ENCODE results near the gene JAK1. TPM values are rescaled to one million over a fixed set of nuclear protein-coding genes. Genes with fewer than 3 reads are reported as not detected.
A peak's percentile ranks its signal among the peaks of the same experiment; 100 is the strongest.

Gene JAK1
- total and polyA plus RNA-seq, 5 donors, result 33.1 to 106 (median 87.0) TPM

DNA sequence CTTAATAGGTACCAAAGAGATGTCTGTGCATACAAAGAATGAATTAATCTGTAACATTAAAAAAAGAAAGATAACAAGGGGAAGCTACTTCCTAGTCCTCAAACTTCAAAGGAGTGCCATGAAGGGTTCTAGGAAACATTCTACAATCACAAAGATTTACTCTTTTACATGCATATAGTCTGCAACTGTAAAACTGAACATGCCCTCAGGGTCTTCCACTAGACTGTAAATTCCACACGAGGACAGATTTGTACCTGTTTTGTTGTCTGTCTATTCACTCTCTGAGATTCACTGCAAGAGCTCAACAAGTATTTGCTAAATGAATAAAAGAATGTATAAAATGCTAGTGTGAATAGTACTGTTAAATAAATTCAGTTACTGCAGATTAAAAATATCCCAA is 4.4 kb downstream of the JAK1 start:
- ATAC-seq (no peak), DNase-seq (no peak)
- 78% methylated on average over 1 of the region's 1 CpG for WGBS
- intact Hi-C loops (cut with DNase I), result loop anchor here in 3 of 4 donors (10.0 kb wide), 3 partner anchors 67 to 217 kb away; partner anchors contain the start of gene RAVER2 (in 1 of the 3)
- no peak overlapping the region for H3K27ac ChIP-seq (ENCODE audit: low read length)
- H3K9me3 ChIP-seq (ENCODE audit: control insufficient read depth, low read length), result no peaks in the 10 kb centered on the region
- peaks cover 13% of the 10 kb centered on the region for H3K4me1 ChIP-seq (ENCODE audit: control insufficient read depth, insufficient read depth, low read length)
- H3K27me3 ChIP-seq (ENCODE audit: control insufficient read depth, insufficient read depth), result no peaks in the 10 kb centered on the region
- no peak overlapping the region for H3K4me3 ChIP-seq (ENCODE audit: low read length)

DNA sequence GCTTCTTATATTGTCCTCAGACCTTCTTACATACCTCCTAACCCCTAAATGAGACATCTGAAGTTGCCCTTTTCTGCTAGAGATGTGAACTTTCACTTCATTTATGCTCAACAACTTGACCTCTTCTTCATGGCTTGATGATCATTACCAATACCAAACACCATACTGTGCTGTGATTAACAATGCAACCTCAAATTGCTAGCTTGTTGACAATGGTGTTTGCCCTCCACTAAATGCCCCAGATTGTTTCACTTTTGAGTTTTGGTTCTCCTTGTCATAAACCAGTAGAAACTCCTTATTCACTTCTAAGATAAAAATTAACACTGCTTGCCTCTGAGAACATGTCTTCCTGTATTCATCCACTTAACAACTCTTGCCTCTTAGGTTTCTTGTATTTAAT is 5.6 kb downstream of the JAK1 start:
- intact Hi-C loops (cut with DNase I), result loop anchor here in 3 of 4 donors (10.0 kb wide), 3 partner anchors 66 to 216 kb away; partner anchors contain the start of gene RAVER2 (in 1 of the 3)

DNA sequence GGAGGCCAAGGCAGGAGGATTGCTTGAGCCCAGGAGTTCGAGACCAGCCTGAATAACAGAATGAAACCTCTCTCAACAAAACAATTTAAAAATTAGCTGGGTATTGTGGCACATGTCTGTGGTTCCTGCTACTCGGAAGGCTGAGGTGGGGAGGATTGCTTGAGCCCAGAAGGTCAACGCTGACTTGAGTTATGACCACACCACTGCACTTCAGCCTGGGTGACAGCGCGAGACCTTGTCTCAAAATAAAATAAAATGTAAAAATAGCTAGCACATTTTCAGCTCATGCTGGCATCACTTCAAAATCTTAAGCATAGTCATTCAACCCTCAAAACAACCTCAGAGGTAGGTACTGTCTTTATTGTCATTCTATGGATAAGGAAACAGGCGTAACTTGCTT is 6.4 kb downstream of the JAK1 start:
- no peak for ATAC-seq

More for the DNA sequence above, 5.6 kb downstream of the JAK1 start:
- Histone ChIP-seq H3K27me3 (ENCODE audit: control insufficient read depth, insufficient read depth) (no peaks in the 10 kb centered on the region), H3K4me3 (ENCODE audit: low read length) (no peak overlapping the region), H3K27ac (ENCODE audit: low read length) (no peak overlapping the region), H3K4me1 (ENCODE audit: control insufficient read depth, insufficient read depth, low read length) (peaks cover 20% of the 10 kb centered on the region), H3K9me3 (ENCODE audit: control insufficient read depth, low read length) (no peaks in the 10 kb centered on the region)
- DNase-seq, result no peak
- ATAC-seq, result no peak

DNA sequence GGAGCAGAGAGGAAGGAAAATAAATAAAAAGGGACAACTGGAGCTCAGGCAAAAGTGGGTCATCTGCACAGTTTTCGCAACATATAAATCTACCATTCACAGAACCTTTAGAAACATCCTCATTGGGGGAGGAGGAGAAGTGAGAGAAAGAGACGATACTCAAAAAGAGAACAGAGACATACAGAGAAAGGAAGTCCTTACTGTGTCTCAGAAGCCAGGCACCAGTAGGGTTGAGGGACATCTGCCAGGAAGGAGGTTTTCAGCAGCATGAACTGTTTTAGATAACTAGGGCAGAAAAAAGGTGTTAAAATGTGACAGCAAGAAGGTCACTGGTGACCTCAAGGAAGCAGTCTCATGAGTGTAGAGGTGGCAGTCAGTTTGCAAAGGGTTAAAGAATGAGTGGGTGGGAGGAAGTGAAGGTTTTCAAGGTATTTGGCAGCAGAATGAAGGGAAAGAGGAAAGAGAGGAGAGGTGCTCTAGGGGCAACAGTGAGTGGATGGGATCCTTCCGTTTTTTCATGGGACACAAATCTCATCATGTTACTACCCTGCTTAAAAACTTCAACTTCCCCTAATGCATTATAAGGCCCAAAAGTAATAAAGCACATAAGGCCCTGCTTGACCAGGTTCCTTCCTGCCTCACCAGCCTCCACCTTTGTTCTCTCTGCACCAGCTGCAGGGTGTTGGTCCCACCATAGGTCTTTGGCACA is 9.5 kb downstream of the JAK1 start:
- H3K27me3 ChIP-seq (ENCODE audit: control insufficient read depth, insufficient read depth), result no peaks in the 10 kb centered on the region
- WGBS, result 54% methylated on average over 3 of the region's 3 CpGs
- H3K27ac ChIP-seq (ENCODE audit: low read length), result peak overlapping the region; percentile 8
- peaks cover 19% of the 10 kb centered on the region for H3K4me1 ChIP-seq (ENCODE audit: control insufficient read depth, insufficient read depth, low read length)
- ATAC-seq, result peak; percentile 25 to 33
- H3K9me3 ChIP-seq (ENCODE audit: control insufficient read depth, low read length), result no peaks in the 10 kb centered on the region
- intact Hi-C loops (cut with DNase I), result loop anchor here in 1 of 4 donors (10.0 kb wide), 1 partner anchor 82 kb away; no protein-coding TSS in a partner anchor
- no peak overlapping the region for H3K4me3 ChIP-seq (ENCODE audit: low read length)
- no peak for DNase-seq

More for the DNA sequence above, 6.4 kb downstream of the JAK1 start:
- intact Hi-C loops (cut with DNase I), result loop anchor here (10.0 kb wide), 4 partner anchors 65 to 215 kb away; partner anchors contain the start of gene RAVER2 (in 1 of the 4)
- WGBS, result 87% methylated on average over 6 of the region's 6 CpGs
- no peaks in the 10 kb centered on the region for H3K9me3 ChIP-seq (ENCODE audit: control insufficient read depth, low read length)
- H3K27me3 ChIP-seq (ENCODE audit: control insufficient read depth, insufficient read depth), result no peaks in the 10 kb centered on the region
- H3K27ac ChIP-seq (ENCODE audit: low read length), result no peak overlapping the region
- no peak overlapping the region for H3K4me3 ChIP-seq (ENCODE audit: low read length)
- peaks cover 22% of the 10 kb centered on the region for H3K4me1 ChIP-seq (ENCODE audit: control insufficient read depth, insufficient read depth, low read length)
- DNase-seq, result no peak

DNA sequence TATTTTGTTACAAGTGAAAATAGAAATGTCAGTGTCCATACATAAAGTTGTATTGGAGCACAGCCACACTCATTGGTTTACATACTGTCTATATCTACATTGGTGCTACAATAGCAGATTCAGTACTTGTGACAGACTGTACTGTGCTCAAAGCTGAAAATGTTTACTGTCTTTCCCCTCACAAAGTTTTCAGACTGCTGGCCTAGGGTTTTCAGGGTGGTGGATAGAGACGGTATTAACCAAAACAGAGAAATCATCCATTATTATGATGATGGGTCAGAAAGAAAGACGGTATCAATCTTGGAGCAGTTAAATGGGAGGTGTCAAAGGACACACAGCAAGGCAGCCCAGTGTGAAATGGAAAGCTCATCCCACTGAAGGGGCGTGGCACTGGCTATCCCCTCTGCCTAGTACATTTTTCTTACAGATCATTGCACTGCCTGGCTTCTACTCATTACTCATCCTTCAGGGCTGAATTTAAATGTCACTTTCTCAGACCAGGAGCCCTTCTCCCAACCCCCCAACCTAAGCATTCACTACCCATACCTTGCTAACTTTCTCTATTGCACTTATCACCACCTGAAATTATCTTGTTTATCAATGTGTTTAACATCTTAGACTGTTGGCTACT is 10.2 kb downstream of the JAK1 start:
- no peaks in the 10 kb centered on the region for H3K9me3 ChIP-seq (ENCODE audit: control insufficient read depth, low read length)
- DNase-seq (peak in 1 of 3 donors; percentile 61), ATAC-seq (peak; percentile 57 to 63)
- peak overlapping the region; percentile 7 for H3K27ac ChIP-seq (ENCODE audit: low read length)
- H3K4me3 ChIP-seq (ENCODE audit: low read length), result no peak overlapping the region
- 76% methylated on average over 3 of the region's 3 CpGs for WGBS
- intact Hi-C loops (cut with DNase I), result loop anchor here in 1 of 4 donors (10.0 kb wide), 1 partner anchor 81 kb away; no protein-coding TSS in a partner anchor
- peaks cover 16% of the 10 kb centered on the region for H3K4me1 ChIP-seq (ENCODE audit: control insufficient read depth, insufficient read depth, low read length)
- no peaks in the 10 kb centered on the region for H3K27me3 ChIP-seq (ENCODE audit: control insufficient read depth, insufficient read depth)

DNA sequence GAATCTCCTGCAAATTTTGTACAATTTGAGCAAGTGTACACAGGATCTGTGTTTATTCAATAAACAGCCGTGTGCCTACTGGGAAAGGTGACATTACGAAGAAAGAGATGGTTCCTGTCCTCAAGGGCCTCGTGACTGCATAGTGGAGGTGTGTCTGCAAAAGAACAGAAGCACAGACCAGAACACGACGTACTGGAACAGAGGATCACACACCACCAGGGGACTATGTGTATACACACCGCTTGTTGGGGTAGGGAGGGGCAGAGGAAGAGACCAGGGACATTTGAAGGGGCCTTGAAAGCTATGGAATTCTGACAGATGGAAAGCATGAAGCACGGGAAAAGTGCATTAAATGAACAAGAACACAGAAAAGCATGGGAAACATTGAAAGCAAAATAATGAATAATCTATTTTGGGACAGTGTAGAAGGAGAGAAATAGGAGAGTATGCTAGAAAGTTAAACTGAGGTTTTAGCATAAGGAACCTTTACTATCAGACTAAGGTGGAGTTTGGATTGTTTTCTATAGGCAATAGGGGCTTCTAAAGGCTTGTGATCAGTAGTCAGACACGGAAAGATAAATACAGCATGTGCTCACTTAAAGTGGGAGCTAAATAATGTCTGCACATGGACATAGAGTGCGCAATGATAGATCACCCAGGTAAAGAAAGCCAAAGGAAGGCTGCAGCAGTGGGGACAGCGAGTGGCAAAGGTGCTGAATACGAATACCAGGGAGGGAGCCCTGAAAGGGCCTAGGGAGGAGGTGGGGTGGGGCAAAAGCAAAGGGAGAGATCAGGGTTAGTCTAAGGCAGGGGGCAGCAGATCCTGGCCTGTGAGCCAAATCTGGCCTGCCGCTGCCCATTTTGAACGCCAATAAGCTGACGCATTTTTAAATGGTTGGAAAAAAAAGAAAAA is 11.0 kb downstream of the JAK1 start:
- no peak overlapping the region for H3K4me3 ChIP-seq (ENCODE audit: low read length)
- H3K27ac ChIP-seq (ENCODE audit: low read length), result peak overlapping the region; percentile 9
- DNase-seq, result no peak
- H3K9me3 ChIP-seq (ENCODE audit: control insufficient read depth, low read length), result no peaks in the 10 kb centered on the region
- peaks cover 14% of the 10 kb centered on the region for H3K4me1 ChIP-seq (ENCODE audit: control insufficient read depth, insufficient read depth, low read length)
- intact Hi-C loops (cut with DNase I), result loop anchor here in 1 of 4 donors (10.0 kb wide), 1 partner anchor 81 kb away; no protein-coding TSS in a partner anchor
- peak; percentile 80 to 82 for ATAC-seq
- no peaks in the 10 kb centered on the region for H3K27me3 ChIP-seq (ENCODE audit: control insufficient read depth, insufficient read depth)
- 62% methylated on average over 14 of the region's 14 CpGs for WGBS

DNA sequence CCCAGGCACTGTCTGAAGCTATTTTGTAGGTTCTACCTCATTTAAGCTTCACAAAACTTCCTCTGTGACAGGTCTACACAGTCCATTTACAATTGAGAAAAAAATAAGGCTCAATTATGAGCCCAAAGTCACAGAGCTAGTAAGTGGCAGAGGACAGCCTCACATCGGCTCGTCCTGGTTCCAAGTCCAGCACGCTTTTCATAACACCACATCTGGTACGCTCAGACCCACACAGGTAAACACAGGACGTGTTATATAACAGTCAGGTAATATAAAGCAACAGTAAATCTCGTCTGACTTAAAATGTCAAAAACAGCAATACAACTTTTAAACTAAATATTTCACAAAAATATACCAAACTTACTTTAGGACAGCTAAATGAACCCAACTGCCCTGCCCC is 13.1 kb downstream of the JAK1 start:
- ATAC-seq (no peak), DNase-seq (no peak)
- Histone ChIP-seq H3K4me1 (ENCODE audit: control insufficient read depth, insufficient read depth, low read length) (peaks cover 16% of the 10 kb centered on the region), H3K27me3 (ENCODE audit: control insufficient read depth, insufficient read depth) (no peaks in the 10 kb centered on the region), H3K4me3 (ENCODE audit: low read length) (no peak overlapping the region), H3K9me3 (ENCODE audit: control insufficient read depth, low read length) (no peaks in the 10 kb centered on the region), H3K27ac (ENCODE audit: low read length) (no peak overlapping the region)
- WGBS, result 81% methylated on average over 6 of the region's 6 CpGs
- intact Hi-C loops (cut with DNase I), result loop anchor here in 1 of 4 donors (10.0 kb wide), 1 partner anchor 78 kb away; no protein-coding TSS in a partner anchor

DNA sequence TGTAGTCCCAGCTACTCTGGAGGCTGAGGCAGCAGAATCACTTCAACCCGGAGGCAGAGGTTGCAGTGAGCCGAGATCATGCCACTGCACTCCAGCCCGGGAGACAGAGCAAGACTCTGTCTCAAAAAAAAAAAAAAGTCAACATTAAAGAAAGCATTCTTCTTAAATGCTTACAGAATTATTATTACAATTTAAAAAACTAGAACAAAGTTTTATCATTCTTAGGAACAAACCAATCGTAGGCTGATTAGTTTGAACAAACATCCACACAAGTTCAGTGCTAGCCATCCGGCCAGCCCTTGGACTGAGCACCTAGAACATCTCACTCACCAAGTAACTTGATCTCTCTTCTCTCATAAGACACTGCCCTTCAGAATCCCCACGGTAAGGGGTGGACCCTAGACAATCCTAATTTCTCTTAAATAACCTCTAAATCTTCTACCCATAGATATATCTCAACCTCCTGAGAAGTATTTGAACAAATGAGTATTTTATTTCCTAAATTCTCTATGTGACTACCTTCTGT is 16.0 kb downstream of the JAK1 start:
- intact Hi-C loops (cut with DNase I), result loop anchor here in 1 of 4 donors (10.0 kb wide), 1 partner anchor 76 kb away; no protein-coding TSS in a partner anchor
- WGBS, result 72% methylated on average over 6 of the region's 6 CpGs
- Histone ChIP-seq H3K4me3 (ENCODE audit: low read length) (no peak overlapping the region), H3K27me3 (ENCODE audit: control insufficient read depth, insufficient read depth) (no peaks in the 10 kb centered on the region), H3K4me1 (ENCODE audit: control insufficient read depth, insufficient read depth, low read length) (peaks cover 4% of the 10 kb centered on the region), H3K9me3 (ENCODE audit: control insufficient read depth, low read length) (no peaks in the 10 kb centered on the region), H3K27ac (ENCODE audit: low read length) (no peak overlapping the region)
- ATAC-seq, result no peak
- no peak for DNase-seq

DNA sequence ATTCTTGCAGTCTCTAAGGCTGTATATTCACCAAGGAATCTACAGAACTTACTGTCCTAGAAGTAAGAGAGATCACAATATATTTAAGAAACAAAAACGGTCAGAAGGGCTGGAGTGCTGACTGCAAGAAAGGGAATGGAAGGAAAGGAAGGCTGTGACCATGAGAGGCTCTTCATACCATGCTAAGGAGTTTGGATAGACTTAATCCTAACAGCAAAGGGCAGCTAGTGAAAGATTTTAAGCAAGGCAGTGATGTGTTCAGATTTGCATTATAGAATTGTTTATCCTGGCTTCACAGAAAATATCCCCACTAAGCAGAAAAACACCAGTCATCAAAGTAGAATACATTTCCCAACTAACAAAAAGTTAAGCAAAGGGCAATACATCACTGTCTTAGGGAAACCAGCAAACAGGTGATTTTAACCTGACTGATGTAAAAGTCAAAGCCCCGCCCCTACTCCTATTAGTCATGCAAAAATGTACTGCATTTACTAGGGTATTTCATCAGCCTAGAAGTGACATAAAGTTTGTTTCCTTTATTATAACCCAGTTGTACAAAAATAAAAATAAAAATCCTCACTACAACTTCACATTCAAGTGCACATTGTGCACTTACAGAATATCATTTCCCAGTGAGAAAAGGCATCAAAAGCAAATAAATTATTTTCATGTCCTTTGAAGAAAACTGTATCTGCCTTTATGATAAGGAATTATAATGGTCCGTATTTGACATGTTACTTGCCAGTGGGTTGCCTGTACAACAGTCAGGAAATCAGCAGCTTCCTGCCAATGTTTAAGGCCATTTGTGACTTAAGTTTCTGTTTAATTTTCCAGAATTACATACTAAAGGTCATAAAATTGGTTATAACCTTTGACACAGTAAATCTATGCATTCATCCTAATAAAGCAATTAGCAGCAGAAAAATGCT is 17.2 kb downstream of the JAK1 start:
- DNase-seq, result no peak
- Histone ChIP-seq H3K27ac (ENCODE audit: low read length) (no peak overlapping the region), H3K9me3 (ENCODE audit: control insufficient read depth, low read length) (no peaks in the 10 kb centered on the region)

More for the DNA sequence above, 17.2 kb downstream of the JAK1 start:
- Histone ChIP-seq H3K4me3 (ENCODE audit: low read length) (no peak overlapping the region), H3K27me3 (ENCODE audit: control insufficient read depth, insufficient read depth) (no peaks in the 10 kb centered on the region), H3K4me1 (ENCODE audit: control insufficient read depth, insufficient read depth, low read length) (peaks cover 6% of the 10 kb centered on the region)
- 51% methylated on average over 3 of the region's 3 CpGs for WGBS
- ATAC-seq, result no peak
- intact Hi-C loops (cut with DNase I), result no loop called here

Data from right cardiac atrium (tissue), 5 donors.